ENCODE data around the gene P2RY2.

Gene P2RY2

GRCh38 chr11:73244589-73245240 lies 26.6 kb downstream of the P2RY2 start:
- Histone ChIP-seq H2AFZ (no peak overlapping the region), H3K4me3 (ENCODE audit: low read depth, low read length) (no peak overlapping the region), H3K27ac (no peak overlapping the region), H3K27me3 (ENCODE audit: control insufficient read depth, insufficient read depth, low read length) (no peaks in the 10 kb centered on the region), H3K79me2 (no peaks in the 10 kb centered on the region), H3K9me3 (ENCODE audit: control insufficient read depth, low read length) (no peaks in the 10 kb centered on the region), H3K4me1 (no peaks in the 10 kb centered on the region), H3K9ac (no peak overlapping the region), H3K36me3 (ENCODE audit: control insufficient read depth, insufficient read depth, low read length) (no peaks in the 10 kb centered on the region), H3K4me2 (ENCODE audit: low read length) (no peak overlapping the region)
- TF ChIP-seq, protein P1, sequence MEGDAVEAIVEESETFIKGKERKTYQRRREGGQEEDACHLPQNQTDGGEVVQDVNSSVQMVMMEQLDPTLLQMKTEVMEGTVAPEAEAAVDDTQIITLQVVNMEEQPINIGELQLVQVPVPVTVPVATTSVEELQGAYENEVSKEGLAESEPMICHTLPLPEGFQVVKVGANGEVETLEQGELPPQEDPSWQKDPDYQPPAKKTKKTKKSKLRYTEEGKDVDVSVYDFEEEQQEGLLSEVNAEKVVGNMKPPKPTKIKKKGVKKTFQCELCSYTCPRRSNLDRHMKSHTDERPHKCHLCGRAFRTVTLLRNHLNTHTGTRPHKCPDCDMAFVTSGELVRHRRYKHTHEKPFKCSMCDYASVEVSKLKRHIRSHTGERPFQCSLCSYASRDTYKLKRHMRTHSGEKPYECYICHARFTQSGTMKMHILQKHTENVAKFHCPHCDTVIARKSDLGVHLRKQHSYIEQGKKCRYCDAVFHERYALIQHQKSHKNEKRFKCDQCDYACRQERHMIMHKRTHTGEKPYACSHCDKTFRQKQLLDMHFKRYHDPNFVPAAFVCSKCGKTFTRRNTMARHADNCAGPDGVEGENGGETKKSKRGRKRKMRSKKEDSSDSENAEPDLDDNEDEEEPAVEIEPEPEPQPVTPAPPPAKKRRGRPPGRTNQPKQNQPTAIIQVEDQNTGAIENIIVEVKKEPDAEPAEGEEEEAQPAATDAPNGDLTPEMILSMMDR (IDR thresholded peaks at IDR 0.05), result no peak

DNA sequence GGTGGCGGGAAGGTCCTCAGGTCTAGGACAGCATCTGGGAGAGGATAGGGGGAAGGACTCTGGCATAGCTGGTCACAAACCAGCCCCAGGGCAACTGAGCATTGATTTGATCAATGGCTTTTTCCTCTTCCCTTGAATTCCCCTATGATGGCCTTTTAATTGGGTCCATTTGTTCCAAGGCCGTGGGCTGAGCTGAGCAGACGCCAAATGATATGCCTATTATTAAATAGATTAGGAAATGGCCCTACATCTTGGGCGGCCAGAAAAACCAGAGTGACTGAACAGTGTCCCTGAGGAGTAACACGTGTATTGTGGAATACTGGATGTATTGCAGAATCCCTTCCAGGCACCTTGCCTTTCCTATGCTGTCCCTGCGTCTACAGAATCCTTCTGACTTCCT lies 27.4 kb downstream of the P2RY2 start:
- Histone ChIP-seq H3K9ac (no peak overlapping the region), H3K4me3 (ENCODE audit: low read depth, low read length) (no peak overlapping the region), H3K9me3 (ENCODE audit: control insufficient read depth, low read length) (no peaks in the 10 kb centered on the region), H3K4me2 (ENCODE audit: low read length) (no peak overlapping the region), H3K27ac (no peak overlapping the region), H2AFZ (no peak overlapping the region), H3K4me1 (no peaks in the 10 kb centered on the region), H3K27me3 (ENCODE audit: control insufficient read depth, insufficient read depth, low read length) (no peaks in the 10 kb centered on the region), H3K79me2 (no peaks in the 10 kb centered on the region), H3K36me3 (ENCODE audit: control insufficient read depth, insufficient read depth, low read length) (no peaks in the 10 kb centered on the region)
- TF ChIP-seq, protein P1 (IDR thresholded peaks at IDR 0.05), result no peak

- no peaks in the 10 kb centered on the region for H3K27me3 ChIP-seq (ENCODE audit: control insufficient read depth, insufficient read depth, low read length)
- H3K9ac ChIP-seq, result no peak overlapping the region
- H3K4me3 ChIP-seq (ENCODE audit: low read depth, low read length), result no peak overlapping the region
- no peak overlapping the region for H3K4me2 ChIP-seq (ENCODE audit: low read length)
- no peaks in the 10 kb centered on the region for H3K4me1 ChIP-seq
- TF ChIP-seq, protein P1 (IDR thresholded peaks at IDR 0.05), result no peak
- no peak overlapping the region for H3K27ac ChIP-seq
- no peaks in the 10 kb centered on the region for H3K79me2 ChIP-seq
- H3K9me3 ChIP-seq (ENCODE audit: control insufficient read depth, low read length), result no peaks in the 10 kb centered on the region
- H2AFZ ChIP-seq, result no peak overlapping the region
- H3K36me3 ChIP-seq (ENCODE audit: control insufficient read depth, insufficient read depth, low read length), result no peaks in the 10 kb centered on the region
Measured at GRCh38 chr11:73246303-73246702, 28.2 kb downstream of the P2RY2 start.

- H3K27me3 ChIP-seq (ENCODE audit: control insufficient read depth, insufficient read depth, low read length), result no peaks in the 10 kb centered on the region
- TF ChIP-seq, protein P1 (IDR thresholded peaks at IDR 0.05), result no peak
- H3K27ac ChIP-seq, result no peak overlapping the region
- H3K9me3 ChIP-seq (ENCODE audit: control insufficient read depth, low read length), result no peaks in the 10 kb centered on the region
- H3K4me2 ChIP-seq (ENCODE audit: low read length), result no peak overlapping the region
- H3K9ac ChIP-seq, result no peak overlapping the region
- no peaks in the 10 kb centered on the region for H3K4me1 ChIP-seq
- H3K36me3 ChIP-seq (ENCODE audit: control insufficient read depth, insufficient read depth, low read length), result no peaks in the 10 kb centered on the region
- H2AFZ ChIP-seq, result no peak overlapping the region
- H3K4me3 ChIP-seq (ENCODE audit: low read depth, low read length), result no peak overlapping the region
- no peaks in the 10 kb centered on the region for H3K79me2 ChIP-seq
Measured at GRCh38 chr11:73248526-73249185, 30.6 kb downstream of the P2RY2 start.

- H3K27me3 ChIP-seq (ENCODE audit: control insufficient read depth, insufficient read depth, low read length), result no peaks in the 10 kb centered on the region
- TF ChIP-seq, protein P1 (IDR thresholded peaks at IDR 0.05), result no peak
- H3K4me2 ChIP-seq (ENCODE audit: low read length), result no peak overlapping the region
- no peak overlapping the region for H3K27ac ChIP-seq
- H3K79me2 ChIP-seq, result no peaks in the 10 kb centered on the region
- H2AFZ ChIP-seq, result no peak overlapping the region
- H3K9ac ChIP-seq, result no peak overlapping the region
- no peaks in the 10 kb centered on the region for H3K9me3 ChIP-seq (ENCODE audit: control insufficient read depth, low read length)
- H3K4me3 ChIP-seq (ENCODE audit: low read depth, low read length), result no peak overlapping the region
- no peaks in the 10 kb centered on the region for H3K36me3 ChIP-seq (ENCODE audit: control insufficient read depth, insufficient read depth, low read length)
- no peaks in the 10 kb centered on the region for H3K4me1 ChIP-seq
Measured at GRCh38 chr11:73249304-73249703, 31.2 kb downstream of the P2RY2 start.
